Measurements from ENCODE around the gene SNRPB.

The SNRPB gene

GRCh38 chr20:2473516-2473915, 2.9 kb upstream of the SNRPB start:
- no peak for TF ChIP-seq CTCF (conservative IDR thresholded peaks at IDR 0.05; ENCODE audit: control insufficient read depth, insufficient read depth, low read depth, low read length)
- peak; percentile 89 for DNase-seq (ENCODE audit: low read depth)
- H3K4me3 ChIP-seq (ENCODE audit: control insufficient read depth, low read depth, low read length): no peak overlapping the region

- TF ChIP-seq CTCF (conservative IDR thresholded peaks at IDR 0.05; ENCODE audit: control insufficient read depth, insufficient read depth, low read depth, low read length): no peak
- peak overlapping the region; percentile 75 for H3K4me3 ChIP-seq (ENCODE audit: control insufficient read depth, low read depth, low read length)
- DNase-seq (ENCODE audit: low read depth): peak; percentile 62
Observed at GRCh38 chr20:2469991-2470422, 582 bp downstream of the SNRPB start.

GRCh38 chr20:2468581-2469407, 1.8 kb downstream of the SNRPB start:
- DNase-seq (ENCODE audit: low read depth): peak; percentile 23
- no peak for TF ChIP-seq CTCF (conservative IDR thresholded peaks at IDR 0.05; ENCODE audit: control insufficient read depth, insufficient read depth, low read depth, low read length)
- H3K4me3 ChIP-seq (ENCODE audit: control insufficient read depth, low read depth, low read length): peak overlapping the region; percentile 75

GRCh38 chr20:2467412-2467811, 3.2 kb downstream of the SNRPB start:
- no peak overlapping the region for H3K4me3 ChIP-seq (ENCODE audit: control insufficient read depth, low read depth, low read length)
- no peak for TF ChIP-seq CTCF (conservative IDR thresholded peaks at IDR 0.05; ENCODE audit: control insufficient read depth, insufficient read depth, low read depth, low read length)
- no peak for DNase-seq (ENCODE audit: low read depth)

- H3K4me3 ChIP-seq (ENCODE audit: control insufficient read depth, low read depth, low read length): no peak overlapping the region
- TF ChIP-seq CTCF (conservative IDR thresholded peaks at IDR 0.05; ENCODE audit: control insufficient read depth, insufficient read depth, low read depth, low read length): no peak
- DNase-seq (ENCODE audit: low read depth): no peak
Observed at GRCh38 chr20:2465100-2465499, 5.5 kb downstream of the SNRPB start.

GRCh38 chr20:2463616-2464365, 6.8 kb downstream of the SNRPB start:
- DNase-seq (ENCODE audit: low read depth): no peak
- H3K4me3 ChIP-seq (ENCODE audit: control insufficient read depth, low read depth, low read length): no peak overlapping the region
- TF ChIP-seq CTCF (conservative IDR thresholded peaks at IDR 0.05; ENCODE audit: control insufficient read depth, insufficient read depth, low read depth, low read length): no peak

Data from fibroblast of mammary gland (primary cell).